Body of pancreas (tissue), 4 donors: ENCODE results near the gene PTPN14. TPM values are rescaled to one million over a fixed set of nuclear protein-coding genes. Genes with fewer than 3 reads are reported as not detected.

Experiments
- ATAC-seq: fragments of 150-250 bp; one replicate; pipeline ENCODE4 v1.9.1; 2016
- DNase-seq, 4 donors: peaks; one replicate each; pipeline ENCODE4 v3.0.0-alpha.2; 2019
- H3K27ac ChIP-seq, 4 donors: fragments of 200-600 bp; sonication (generic); 1 replicate in 3 of 4; 2 replicates in 1 of 4; pipeline versions ENCODE4 v1.5.1 to v1.6.1; 2016 to 2019; ENCODE audit warnings: mild to moderate bottlenecking in 1 of 4, mixed read lengths in 1 of 4, moderate library complexity in 1 of 4
- H3K27me3 ChIP-seq, 2 donors: fragments of 200-600 bp; sonication (generic); one replicate each; pipeline ENCODE4 v1.6.0; 2016; ENCODE audit warnings: mild to moderate bottlenecking in 1 of 2
- H3K36me3 ChIP-seq, 2 donors: fragments of 200-600 bp; sonication (generic); replicated peaks in 1 of 2; 2 replicates each; pipeline ENCODE4 v1.5.1; 2016; ENCODE audit warnings: low read depth in 2 of 2; ENCODE audit not compliant: insufficient read depth in 1 of 2
- H3K4me1 ChIP-seq: fragments of 200-600 bp; sonication (generic); one replicate; pipeline ENCODE4 v1.6.0; 2016
- H3K4me3 ChIP-seq, 2 donors: fragments of 200-600 bp; sonication (generic); 1 replicate in 1 of 2; 2 replicates in 1 of 2; pipeline ENCODE4 v1.5.1; 2016 to 2019
- H3K9me3 ChIP-seq, 3 donors: fragments of 200-600 bp; sonication (generic); 1 replicate in 2 of 3; 2 replicates in 1 of 3; pipeline ENCODE4 v1.5.1; 2016
- CTCF ChIP-seq, 7 experiments: fragments of 450-650 bp in 4 of 7; fragments of 200-600 bp in 3 of 7; sonication (generic) in 3 of 7; IDR thresholded peaks; one replicate each; pipeline ENCODE4 v1.5.1; 2016 to 2019; ENCODE audit warnings: antibody characterized with exemption in 7 of 7
- POLR2A ChIP-seq, 3 donors: fragments of 450-650 bp; IDR thresholded peaks; one replicate each; pipeline ENCODE4 v1.6.1; 2016; ENCODE audit warnings: antibody characterized with exemption in 3 of 3, mild to moderate bottlenecking in 2 of 3
- WGBS, 2 donors: methylation state at CpG; one replicate each; pipeline ENCODE4 v1.1.5; 2017; 5-methylcytosine and 5-hydroxymethylcytosine counted together
- intact Hi-C: fragments of 100-400 bp; cut with DNase I; formaldehyde crosslinking; loops from one replicate; pipeline ENCODE4 v1.15.1; 2023
- total RNA-seq, 2 donors: library from RNA; depleted of rRNA; stranded (reverse); fragments of >200 nt; gene quantifications; one replicate each; pipeline ENCODE4 v1.1.0, GENCODE V29; 2016

Gene PTPN14
- total RNA-seq, 2 donors from 2014 or later = 10.5 to 18.7 TPM

- Histone ChIP-seq H3K9me3 (no peaks in the 10 kb centered on the region), H3K27ac (no peak overlapping the region), H3K36me3 (no peaks in the 10 kb centered on the region), H3K27me3 (no peaks in the 10 kb centered on the region), H3K4me1 (peaks cover 28% of the 10 kb centered on the region), H3K4me3 (no peak overlapping the region)
- intact Hi-C loops = no loop called here
- ATAC-seq (no peak), DNase-seq (no peak)
- WGBS, 2 donors = 94 to 97% methylated on average over 4 of the region's 4 CpGs
- TF ChIP-seq POLR2A (IDR thresholded peaks at IDR 0.05) (no peak), CTCF (IDR thresholded peaks at IDR 0.05) (no peak)
Observed at GRCh38 chr1:214435867-214436266, 115.5 kb downstream of the PTPN14 start.

GRCh38 chr1:214432245-214432644 lies 119.2 kb downstream of the PTPN14 start:
- TF ChIP-seq CTCF (IDR thresholded peaks at IDR 0.05) (no peak), POLR2A (IDR thresholded peaks at IDR 0.05) (no peak)
- no peak overlapping the region for H3K4me3 ChIP-seq
- WGBS, 2 donors = 81 to 97% methylated on average over 1 of the region's 1 CpG
- ATAC-seq = no peak
- intact Hi-C loops = no loop called here
- H3K27ac ChIP-seq = no peak overlapping the region
- DNase-seq = no peak
- no peaks in the 10 kb centered on the region for H3K36me3 ChIP-seq
- no peaks in the 10 kb centered on the region for H3K27me3 ChIP-seq
- H3K4me1 ChIP-seq = no peaks in the 10 kb centered on the region
- H3K9me3 ChIP-seq = no peaks in the 10 kb centered on the region

- intact Hi-C loops = no loop called here
- ATAC-seq = no peak
- 90 to 92% methylated on average over 9 of the region's 9 CpGs for WGBS, 2 donors
Observed at GRCh38 chr1:214429951-214430770, 121.2 kb downstream of the PTPN14 start.

GRCh38 chr1:214427871-214428277 lies 123.5 kb downstream of the PTPN14 start:
- Histone ChIP-seq H3K27me3 (no peaks in the 10 kb centered on the region), H3K9me3 (no peaks in the 10 kb centered on the region), H3K4me1 (no peaks in the 10 kb centered on the region), H3K4me3 (no peak overlapping the region), H3K36me3 (no peaks in the 10 kb centered on the region), H3K27ac (no peak overlapping the region)
- no peak for ATAC-seq
- DNase-seq = peak in 1 of 4 donors; percentile 11
- intact Hi-C loops = no loop called here
- TF ChIP-seq CTCF (IDR thresholded peaks at IDR 0.05) = no peak
- WGBS, 2 donors = 79 to 80% methylated on average over 7 of the region's 7 CpGs

More at GRCh38 chr1:214429951-214430770, 121.2 kb downstream of the PTPN14 start:
- no peaks in the 10 kb centered on the region for H3K36me3 ChIP-seq
- H3K4me1 ChIP-seq = no peaks in the 10 kb centered on the region
- no peak for TF ChIP-seq POLR2A (IDR thresholded peaks at IDR 0.05)
- no peak for TF ChIP-seq CTCF (IDR thresholded peaks at IDR 0.05)
- H3K4me3 ChIP-seq = no peak overlapping the region
- no peaks in the 10 kb centered on the region for H3K27me3 ChIP-seq
- H3K9me3 ChIP-seq = no peaks in the 10 kb centered on the region
- H3K27ac ChIP-seq = no peak overlapping the region
- DNase-seq = no peak

- intact Hi-C loops = no loop called here
- DNase-seq (no peak), ATAC-seq (no peak)
- 91 to 100% methylated on average over 2 of the region's 2 CpGs for WGBS, 2 donors
- H3K4me3 ChIP-seq = no peak overlapping the region
- H3K4me1 ChIP-seq = no peaks in the 10 kb centered on the region
- no peaks in the 10 kb centered on the region for H3K36me3 ChIP-seq
- TF ChIP-seq POLR2A (IDR thresholded peaks at IDR 0.05) (no peak), CTCF (IDR thresholded peaks at IDR 0.05) (no peak)
- no peaks in the 10 kb centered on the region for H3K9me3 ChIP-seq
- no peaks in the 10 kb centered on the region for H3K27me3 ChIP-seq
- no peak overlapping the region for H3K27ac ChIP-seq
Observed at GRCh38 chr1:214426426-214426812, 125.0 kb downstream of the PTPN14 start.
